ENCODE data around the gene SFMBT2.

The SFMBT2 gene

DNA sequence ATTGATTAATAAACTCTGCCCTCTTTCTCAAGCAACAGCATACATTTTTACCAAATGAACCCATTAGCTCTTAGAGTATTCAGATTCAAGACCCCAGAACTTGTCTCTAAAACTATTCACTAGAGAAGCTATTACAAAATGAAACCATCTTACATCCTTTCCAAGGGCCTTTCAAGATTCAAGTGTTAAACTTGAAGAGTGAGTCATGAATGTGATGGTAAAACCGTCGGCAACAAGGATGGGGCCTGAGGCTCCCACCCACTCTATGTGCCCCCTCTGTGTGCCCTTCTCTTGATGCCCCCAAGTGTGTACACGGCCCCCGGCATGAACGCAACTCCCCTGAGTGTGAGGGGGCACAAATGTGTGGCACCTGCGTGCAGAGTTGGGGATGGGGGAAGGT is 46.4 kb downstream of the SFMBT2 start:
- DNase-seq (ENCODE audit: low spot score): no peak

DNA sequence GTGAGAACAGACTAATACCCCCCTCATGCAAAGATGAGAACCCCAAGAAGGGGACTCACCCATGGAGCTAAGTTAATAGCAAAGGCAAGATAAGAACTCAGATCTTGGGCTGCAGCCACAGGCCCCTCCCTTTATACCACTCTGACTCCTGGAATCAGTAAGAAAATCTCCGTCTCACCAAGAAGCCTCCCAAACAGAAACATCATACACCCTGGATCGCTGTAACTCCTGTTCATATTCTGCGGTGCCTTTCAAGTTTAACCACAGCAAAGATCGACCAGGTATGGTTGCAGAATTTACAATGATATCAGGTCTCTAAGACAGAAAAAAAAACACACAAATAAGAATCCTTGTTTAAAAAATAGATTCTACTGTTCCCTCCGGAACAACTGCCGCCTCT is 47.1 kb downstream of the SFMBT2 start:
- DNase-seq (ENCODE audit: low spot score): no peak

DNA sequence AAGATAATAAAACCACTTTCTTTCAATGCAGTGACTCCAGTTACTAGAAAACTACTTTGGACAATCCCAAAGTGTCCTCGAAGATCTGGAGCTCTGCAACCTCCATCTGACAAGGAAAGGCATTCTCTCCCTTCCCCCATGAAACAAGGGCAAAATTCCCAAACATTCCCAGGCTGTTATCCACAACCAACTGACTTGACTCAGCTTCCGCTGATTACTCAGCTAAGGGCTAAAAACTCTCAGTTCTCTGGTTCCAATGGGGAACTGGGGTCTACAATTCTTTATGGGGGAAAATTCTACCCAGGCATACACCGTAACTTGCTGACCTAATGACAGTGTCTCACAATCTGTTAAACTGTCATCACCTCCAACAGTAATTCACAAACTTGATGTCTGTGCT is 48.4 kb downstream of the SFMBT2 start:
- no peak for DNase-seq (ENCODE audit: low spot score)

DNA sequence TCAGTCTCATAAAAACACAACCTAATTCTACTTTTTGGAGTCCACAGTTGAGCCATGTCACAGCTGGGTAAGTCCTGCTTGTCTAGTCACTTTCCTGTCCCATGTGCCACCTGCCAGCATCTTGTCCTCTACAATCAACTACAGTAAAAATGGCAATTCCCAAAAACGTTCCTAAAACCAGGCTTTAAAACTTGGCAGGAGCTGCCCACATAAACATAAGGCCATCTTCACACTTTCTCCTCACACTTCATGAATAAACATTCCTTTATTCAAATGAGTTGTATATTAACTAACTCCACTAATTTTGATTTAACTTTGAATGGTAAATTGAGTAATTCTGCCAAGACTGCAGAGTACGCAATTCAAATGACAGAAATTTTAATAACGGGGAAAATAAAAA is 49.5 kb downstream of the SFMBT2 start:
- DNase-seq (ENCODE audit: low spot score): no peak

DNA sequence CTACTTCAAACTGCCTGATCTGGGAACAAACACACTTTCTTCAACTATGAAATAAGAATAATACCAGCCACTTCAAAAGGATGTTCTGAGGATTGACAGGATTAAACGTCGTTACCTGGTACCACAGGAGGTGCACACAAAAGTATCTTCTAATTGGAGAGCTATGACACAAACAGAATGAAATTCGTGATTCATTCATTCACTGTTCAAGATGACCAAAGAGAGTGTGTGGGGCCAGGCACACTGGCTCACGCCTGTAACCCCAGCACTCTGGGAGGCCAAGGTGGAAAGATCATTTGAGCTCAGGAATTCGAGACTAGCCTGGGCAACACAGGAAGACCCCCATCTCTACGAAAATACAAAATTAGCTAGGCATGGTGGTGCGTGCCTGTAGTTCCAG is 50.9 kb downstream of the SFMBT2 start:
- DNase-seq (ENCODE audit: low spot score): no peak

DNA sequence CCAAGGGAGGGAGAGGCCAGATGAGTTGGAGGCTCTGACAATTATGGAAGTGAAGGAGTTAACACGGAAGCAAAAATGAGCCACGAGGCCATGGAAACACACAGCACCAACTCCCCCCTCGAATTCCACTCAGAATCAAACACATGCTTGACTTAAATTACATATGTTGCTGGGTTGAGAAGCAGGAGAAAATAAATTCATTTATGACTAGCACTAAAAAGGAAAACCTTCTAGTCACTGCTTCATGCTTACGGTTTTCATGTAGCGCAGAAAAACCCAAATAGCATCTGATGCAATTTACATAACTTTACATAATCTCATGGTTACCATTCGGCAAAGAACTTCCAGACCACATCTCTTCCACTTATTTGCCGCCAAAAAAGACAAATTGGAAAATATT is 51.5 kb downstream of the SFMBT2 start:
- no peak for DNase-seq (ENCODE audit: low spot score)

DNA sequence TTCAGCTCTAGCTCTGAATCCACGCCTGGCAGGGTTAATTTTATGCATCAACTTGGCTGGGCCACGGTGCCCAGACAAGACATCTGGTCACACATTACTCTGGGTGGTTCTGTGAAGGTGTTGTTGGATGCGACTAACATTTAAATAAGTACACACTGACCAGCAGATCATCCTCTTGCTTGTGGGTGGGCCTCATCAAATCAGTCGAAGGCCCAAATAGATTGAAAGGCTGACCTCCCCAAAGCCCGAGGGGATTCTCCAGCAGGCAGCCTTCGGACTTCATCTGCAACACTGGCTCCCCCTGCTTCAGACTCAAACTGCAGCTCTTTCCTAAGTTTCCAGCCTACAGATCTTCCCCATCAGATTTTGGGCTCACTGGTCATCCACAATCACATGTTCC is 53.6 kb downstream of the SFMBT2 start:
- DNase-seq (ENCODE audit: low spot score): no peak

DNA sequence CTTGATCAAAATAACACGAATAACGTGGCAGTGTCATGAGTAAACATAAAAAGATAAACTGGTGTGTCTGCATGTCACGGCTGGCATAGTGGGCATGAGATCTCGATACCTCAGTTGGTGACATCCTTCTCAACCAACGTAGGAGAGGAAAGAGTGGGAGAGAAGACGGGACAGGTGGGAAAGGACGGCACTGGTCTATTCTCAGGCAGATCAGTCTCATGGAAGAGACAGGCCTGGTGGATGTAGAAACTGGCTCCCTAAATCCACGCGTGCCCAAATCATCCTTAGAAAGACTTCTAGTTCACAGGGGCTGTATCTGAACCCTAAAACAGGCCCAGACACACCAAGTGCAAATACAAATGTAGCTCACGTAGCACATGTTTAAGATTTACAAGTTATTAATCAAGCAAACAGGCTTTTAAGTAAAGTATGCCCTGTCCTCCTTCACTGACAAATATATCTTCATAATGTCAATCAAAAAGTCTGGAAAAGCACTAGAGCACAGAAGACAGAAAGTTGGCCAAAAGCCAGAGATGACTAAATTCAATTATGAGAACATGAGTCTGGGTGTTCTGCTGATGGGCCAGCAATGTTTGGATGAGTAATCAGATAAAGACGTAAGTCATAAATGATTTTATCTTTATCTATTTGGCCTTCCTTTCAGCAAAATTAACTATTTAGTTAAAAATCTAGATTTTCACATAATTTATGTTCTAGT is 56.3 kb downstream of the SFMBT2 start:
- DNase-seq (ENCODE audit: low spot score): no peak

DNA sequence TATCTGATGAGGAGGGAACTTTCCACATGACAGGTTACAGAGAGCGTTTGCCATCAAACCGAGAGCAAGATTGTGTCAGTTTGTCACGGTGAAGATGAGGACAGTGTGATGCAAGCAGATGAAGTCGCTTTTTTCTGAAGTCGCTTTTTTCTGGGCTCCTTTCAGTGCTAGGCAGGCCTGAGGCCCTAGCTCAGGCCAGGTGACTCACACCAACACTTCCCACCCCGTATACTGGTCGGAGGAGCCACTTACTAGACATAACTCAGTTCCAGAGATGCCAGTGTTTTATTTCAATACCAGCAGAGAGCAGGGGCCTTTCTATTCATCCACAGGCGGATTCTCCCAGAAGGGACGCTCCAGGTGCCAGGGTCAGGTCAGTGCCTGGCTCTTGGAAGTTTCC is 58.9 kb downstream of the SFMBT2 start:
- no peak for DNase-seq (ENCODE audit: low spot score)

DNA sequence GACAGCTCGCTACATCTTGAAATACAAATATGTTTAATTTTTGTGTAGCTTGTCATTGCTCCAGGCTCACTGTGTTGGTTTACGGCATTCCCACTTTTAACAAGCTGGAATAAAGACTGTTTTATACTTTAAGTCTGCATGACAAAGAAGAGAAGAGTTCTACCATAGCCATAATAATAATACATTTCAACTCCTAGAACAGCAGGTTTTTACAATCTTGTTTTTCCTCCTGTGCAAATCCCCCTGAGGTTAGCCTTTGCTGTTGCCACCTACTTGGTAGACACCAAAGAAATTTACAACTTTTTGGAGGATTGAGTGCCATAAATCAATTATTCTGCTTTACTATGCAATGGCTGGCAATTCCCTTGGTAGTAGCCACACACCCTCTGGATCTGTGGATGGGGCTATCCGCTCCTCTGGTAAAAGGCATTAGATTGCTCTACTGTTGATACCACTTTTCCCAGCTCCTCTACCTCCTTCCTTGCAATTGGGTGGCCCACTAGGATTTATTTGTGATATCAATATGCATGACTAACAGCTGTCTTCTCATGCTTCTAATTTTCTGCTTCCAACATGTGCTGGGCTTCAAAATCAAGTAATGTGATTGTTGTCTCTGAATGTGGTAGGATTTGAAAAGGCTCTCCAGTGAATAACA is 60.2 kb downstream of the SFMBT2 start:
- no peak for DNase-seq (ENCODE audit: low spot score)

DNA sequence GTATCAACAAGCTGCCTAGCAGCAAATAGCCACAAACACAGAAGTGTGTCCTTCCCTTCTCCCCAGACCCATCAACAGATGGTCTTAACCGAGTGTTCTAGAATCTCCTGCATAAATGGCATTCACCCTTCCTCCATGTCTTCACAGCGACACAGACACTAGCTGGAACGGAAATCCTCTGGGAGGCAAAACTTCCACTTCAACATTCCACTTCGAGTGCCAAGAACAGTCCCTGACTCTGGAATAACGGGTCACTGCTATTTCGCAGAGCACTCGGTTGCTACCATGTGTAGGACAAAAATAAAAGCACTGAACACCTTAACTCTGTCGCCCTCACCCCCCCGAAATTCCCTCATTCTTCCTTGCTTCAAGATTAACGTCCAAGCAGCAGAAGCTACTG is 65.1 kb downstream of the SFMBT2 start:
- no peak for DNase-seq (ENCODE audit: low spot score)

DNA sequence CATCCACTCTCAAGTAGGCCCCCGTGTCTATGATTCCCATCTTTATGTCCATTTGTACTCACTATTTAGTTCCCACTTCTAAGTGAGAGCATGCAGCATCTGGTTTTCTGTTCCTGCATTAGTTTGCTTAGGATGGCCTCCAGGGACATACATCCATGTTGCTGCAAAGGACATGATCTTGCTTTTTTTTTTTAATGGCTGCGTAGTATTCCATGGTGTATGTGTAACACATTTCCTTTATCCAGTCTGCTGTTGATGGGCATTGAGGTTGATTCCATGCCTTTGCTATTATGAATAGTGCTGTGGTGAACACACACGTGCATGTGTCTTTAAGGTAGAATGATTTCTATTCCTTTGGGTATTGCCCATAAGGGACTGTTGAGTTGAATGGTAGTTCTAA is 67.8 kb downstream of the SFMBT2 start:
- DNase-seq (ENCODE audit: low spot score): no peak

DNA sequence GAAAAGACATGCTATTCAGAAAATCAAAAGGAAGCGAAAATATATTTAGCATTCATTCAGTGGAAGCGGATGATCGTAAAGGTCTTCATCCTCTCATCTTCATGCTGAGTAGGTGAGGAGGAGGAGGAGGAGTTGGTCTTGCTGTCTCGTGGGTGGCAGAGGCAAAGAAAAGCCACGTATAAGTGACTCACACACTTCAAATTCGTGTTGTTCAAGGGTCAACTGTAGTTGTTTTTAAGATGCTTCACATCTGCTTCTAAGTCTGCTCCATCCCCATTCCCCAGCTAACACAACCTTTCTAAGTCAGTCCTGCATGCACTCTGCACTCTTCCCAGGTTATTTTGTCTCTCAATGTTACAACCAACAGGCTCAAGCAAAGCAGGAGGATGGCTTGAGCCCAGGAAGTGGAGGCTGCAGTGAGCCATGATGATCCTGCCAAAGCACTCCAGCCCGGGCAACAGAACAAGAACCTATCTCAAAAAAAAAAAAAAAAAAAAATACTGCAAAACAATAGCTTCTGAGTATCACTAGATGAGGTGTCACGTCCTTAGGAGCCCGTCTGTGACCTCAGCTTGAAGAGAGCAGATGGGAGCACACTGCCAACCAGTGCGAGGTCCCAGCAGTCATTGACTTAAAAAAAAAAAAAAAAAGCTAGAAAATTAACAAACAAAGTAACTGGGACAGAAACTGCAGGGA is 70.5 kb downstream of the SFMBT2 start:
- DNase-seq (ENCODE audit: low spot score): no peak

DNA sequence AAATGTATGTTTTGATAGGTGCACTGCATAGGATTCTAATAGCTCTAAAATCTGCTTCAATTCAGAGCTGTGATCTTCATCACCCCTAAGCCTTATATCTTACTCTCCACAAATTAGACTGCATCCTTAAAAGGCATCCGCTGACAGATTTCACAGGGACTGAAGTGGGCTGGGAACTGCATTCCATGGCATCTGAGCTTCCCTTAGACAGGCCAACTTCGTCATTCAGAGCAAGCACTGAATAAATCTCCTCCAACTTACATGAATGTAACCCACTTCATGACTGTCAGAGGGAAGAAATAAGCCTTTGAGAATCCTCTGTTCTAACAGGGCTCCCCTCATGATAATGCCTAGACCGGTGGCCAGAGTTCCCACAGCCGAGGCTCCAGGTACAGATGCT is 71.3 kb downstream of the SFMBT2 start:
- no peak for DNase-seq (ENCODE audit: low spot score)

DNA sequence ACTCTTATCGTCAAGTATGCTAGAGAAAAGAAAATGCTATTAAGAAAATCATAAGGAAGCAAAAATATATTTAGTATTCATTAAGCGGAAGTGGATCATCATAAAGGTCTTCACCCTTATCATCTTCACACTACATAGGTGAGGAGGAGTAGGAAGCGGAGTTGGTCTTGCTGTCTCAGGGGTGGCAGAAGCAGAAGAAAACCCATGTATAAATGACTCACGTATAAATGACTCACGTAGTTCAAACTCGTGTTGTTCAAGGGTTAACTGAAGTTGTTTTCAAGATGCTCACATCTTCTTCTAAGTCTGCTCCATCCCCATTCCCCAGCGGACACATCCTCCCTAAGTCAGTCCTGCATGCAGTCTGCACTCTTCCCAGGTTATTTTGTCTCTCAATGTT is 72.4 kb downstream of the SFMBT2 start:
- no peak for DNase-seq (ENCODE audit: low spot score)

DNA sequence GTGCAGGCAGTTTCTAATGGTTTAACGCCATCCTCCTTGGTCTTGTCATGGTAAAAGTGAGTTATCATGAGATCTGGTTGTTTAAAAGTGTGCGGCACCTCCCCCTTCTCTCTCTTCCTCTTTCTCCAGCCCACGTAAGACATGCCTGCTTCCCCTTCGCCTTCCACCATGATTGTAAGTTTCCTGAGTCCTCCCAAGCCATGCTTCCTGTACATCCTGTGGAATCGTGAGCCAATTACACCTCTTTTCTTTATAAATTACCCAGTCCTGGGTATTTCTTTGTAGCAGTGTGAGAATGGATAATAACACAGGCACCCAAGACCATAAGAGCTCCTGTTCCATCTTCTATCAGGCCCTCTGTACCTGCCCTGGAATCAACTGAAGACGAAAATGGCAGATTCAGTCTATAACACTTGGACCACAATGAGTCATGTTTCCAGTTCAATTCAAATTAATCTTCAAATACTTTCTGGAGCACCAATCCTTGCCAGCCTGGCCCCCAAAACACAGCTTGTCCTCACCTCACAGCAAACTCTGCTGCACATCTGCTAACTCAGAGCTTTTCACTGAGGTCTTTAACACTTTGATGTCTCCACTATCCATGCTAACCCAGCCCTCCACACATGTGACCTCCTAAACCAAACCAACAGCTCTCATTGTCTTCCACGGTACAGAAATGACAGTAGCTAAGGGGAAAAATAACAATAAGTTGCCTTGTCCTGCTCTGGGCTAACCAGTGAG is 73.2 kb downstream of the SFMBT2 start:
- no peak for DNase-seq (ENCODE audit: low spot score)

DNA sequence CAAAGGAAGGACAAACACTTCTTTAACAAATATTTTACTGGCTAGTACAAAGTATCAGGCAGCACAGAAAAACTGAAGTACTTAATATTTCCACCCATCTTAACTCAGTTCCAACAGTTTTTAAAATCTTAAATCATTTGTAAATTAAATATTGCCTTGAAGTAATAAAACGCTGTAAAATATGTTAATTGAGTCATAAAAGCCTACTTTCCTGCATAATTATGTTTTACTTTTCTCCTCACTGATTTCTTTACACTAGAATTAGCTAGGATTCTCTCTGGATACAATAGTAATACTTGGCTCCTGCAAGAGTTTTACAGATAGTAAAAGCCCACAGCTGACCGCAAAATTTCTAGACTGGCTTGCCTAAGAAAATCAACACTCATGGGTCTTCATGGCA is 74.9 kb downstream of the SFMBT2 start:
- no peak for DNase-seq (ENCODE audit: low spot score)

DNA sequence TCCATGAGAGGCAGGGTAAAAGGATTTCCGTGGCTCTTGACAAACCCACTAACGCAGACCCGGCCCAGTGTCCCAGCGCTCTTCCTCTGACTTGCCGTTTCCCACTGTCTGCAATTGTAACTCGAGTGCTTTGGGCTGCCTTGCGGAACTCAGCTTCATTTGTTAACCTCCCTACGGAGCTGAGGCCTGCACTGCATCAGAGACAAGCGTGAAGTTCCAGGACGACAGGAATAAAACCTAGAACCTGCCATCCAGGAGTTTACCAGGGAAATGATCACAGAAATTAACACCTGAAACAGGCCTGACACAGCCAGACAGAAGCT is 76.2 kb downstream of the SFMBT2 start:
- DNase-seq (ENCODE audit: low spot score): peak; percentile 19

DNA sequence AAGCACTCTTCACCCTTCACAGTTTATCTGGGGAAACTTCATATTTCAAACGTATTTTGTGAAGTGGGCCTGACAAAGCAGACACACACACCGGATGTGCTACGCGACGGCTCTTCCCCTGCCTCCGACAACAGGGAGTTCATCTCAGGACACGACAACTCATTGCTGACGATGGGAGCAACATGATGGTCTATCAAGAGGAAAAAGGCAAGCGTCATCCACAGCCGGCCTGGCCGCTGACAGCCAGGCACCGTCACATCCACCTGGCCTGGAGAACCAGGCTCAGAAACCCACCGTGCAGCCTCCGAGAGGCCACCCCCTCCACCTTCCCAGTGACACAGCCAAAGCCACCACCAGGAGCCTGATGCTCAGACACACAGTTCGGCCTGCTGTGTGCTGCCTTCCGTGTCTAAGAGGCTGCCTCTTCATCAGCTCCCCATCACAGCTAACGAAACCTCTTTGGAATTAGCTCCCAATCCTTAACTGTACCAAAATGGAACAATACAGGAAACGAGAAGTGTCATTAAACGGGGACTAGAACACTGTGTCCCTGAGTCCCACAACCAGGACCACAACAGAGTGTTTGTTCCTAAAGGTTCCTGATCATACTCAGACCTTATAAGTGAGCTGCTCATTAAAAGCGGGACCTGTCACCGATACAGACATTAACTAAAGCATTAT is 76.7 kb downstream of the SFMBT2 start:
- DNase-seq (ENCODE audit: low spot score): no peak

DNA sequence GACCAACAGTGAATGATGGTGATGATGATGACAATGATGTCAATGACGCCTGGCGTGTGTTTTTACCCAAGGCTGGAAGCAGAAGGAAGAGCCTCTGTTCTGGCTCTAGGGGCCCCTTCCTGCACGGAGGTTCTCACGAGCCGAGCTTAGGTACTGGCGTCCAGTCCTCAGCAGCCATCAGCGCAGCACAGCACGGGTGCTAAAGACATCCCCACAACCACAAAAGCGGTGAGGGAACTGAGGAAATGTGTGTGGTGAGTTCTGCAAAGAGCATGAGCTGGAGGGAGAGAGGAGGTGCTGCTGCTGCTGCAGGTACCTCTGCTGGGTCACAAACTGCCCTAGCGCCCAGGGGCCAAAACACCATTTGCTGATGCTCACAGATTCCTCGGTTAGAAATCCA is 81.6 kb downstream of the SFMBT2 start:
- DNase-seq (ENCODE audit: low spot score): no peak

DNA sequence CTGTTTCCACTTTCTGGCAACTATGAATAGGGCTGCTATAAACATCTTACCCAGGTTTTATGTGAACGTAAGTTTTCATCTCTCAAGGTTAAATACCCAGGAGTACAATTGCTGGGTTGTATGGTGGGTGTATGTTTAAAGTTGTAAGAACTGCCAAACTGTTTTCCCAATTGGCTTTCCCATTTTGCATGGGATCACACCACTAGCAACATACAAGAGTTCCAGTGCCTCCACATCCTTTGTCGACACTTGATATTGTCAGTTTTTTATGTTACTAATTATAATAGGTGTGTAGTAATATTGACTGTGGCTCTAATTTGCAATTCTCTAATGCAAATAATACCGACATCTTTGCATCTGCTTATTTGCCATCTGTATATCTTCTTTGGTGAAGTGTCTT is 82.9 kb downstream of the SFMBT2 start:
- DNase-seq (ENCODE audit: low spot score): no peak

DNA sequence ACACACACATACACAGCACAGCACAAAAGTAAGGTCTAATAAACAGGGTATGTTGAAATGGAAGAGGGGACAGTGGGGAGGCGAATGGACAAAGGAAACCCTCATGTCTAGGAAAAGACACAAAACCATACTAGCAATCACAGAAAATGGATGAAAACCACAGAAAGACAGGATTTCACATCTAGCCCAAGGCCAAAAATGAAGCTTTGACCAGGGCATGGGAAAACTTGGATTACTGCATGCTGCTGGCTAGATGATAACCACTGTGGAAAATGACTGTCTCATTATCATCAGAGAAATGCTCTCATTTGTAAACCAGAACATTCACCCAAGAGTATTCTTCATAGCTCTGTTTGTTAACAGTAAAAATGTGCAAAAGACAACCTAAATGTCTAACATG is 88.2 kb downstream of the SFMBT2 start:
- no peak for DNase-seq (ENCODE audit: low spot score)
